Measurements from ENCODE around the gene LRRC7. TPM values are rescaled to one million over a fixed set of nuclear protein-coding genes. Genes with fewer than 3 reads are reported as not detected.

Gene LRRC7
- total RNA-seq, 1 donor = 1.7 TPM

GRCh38 chr1:69648486-69648885 is 80.8 kb downstream of the LRRC7 start:
- Histone ChIP-seq H3K27me3 (ENCODE audit: insufficient read depth, low read length) (no peaks in the 10 kb centered on the region), H3K9me3 (ENCODE audit: low read depth, low read length) (peaks cover 1% of the 10 kb centered on the region), H3K4me1 (ENCODE audit: insufficient read depth, low read length) (no peaks in the 10 kb centered on the region), H3K4me3 (ENCODE audit: low read length) (no peak overlapping the region)

- H3K9me3 ChIP-seq (ENCODE audit: low read depth, low read length) = no peaks in the 10 kb centered on the region
Measured at GRCh38 chr1:69649383-69649990, 81.8 kb downstream of the LRRC7 start.

GRCh38 chr1:69650779-69651178 is 83.1 kb downstream of the LRRC7 start:
- Histone ChIP-seq H3K4me3 (ENCODE audit: low read length) (no peak overlapping the region), H3K4me1 (ENCODE audit: insufficient read depth, low read length) (no peaks in the 10 kb centered on the region), H3K27me3 (ENCODE audit: insufficient read depth, low read length) (no peaks in the 10 kb centered on the region), H3K9me3 (ENCODE audit: low read depth, low read length) (no peaks in the 10 kb centered on the region)

More at GRCh38 chr1:69649383-69649990, 81.8 kb downstream of the LRRC7 start:
- Histone ChIP-seq H3K4me3 (ENCODE audit: low read length) (no peak overlapping the region), H3K4me1 (ENCODE audit: insufficient read depth, low read length) (no peaks in the 10 kb centered on the region), H3K27me3 (ENCODE audit: insufficient read depth, low read length) (no peaks in the 10 kb centered on the region)

- no peak overlapping the region for H3K4me3 ChIP-seq (ENCODE audit: low read length)
- H3K27me3 ChIP-seq (ENCODE audit: insufficient read depth, low read length) = no peaks in the 10 kb centered on the region
- H3K4me1 ChIP-seq (ENCODE audit: insufficient read depth, low read length) = no peaks in the 10 kb centered on the region
- H3K9me3 ChIP-seq (ENCODE audit: low read depth, low read length) = no peaks in the 10 kb centered on the region
Measured at GRCh38 chr1:69651656-69652055, 83.9 kb downstream of the LRRC7 start.

GRCh38 chr1:69657971-69658370 is 90.2 kb downstream of the LRRC7 start:
- no peaks in the 10 kb centered on the region for H3K9me3 ChIP-seq (ENCODE audit: low read depth, low read length)
- no peaks in the 10 kb centered on the region for H3K27me3 ChIP-seq (ENCODE audit: insufficient read depth, low read length)
- no peak overlapping the region for H3K4me3 ChIP-seq (ENCODE audit: low read length)
- no peaks in the 10 kb centered on the region for H3K4me1 ChIP-seq (ENCODE audit: insufficient read depth, low read length)

- H3K9me3 ChIP-seq (ENCODE audit: low read depth, low read length) = peaks cover 15% of the 10 kb centered on the region
- no peaks in the 10 kb centered on the region for H3K4me1 ChIP-seq (ENCODE audit: insufficient read depth, low read length)
- no peak overlapping the region for H3K4me3 ChIP-seq (ENCODE audit: low read length)
Measured at GRCh38 chr1:69661686-69662085, 94.0 kb downstream of the LRRC7 start.

GRCh38 chr1:69662321-69662720 is 94.6 kb downstream of the LRRC7 start:
- no peaks in the 10 kb centered on the region for H3K4me1 ChIP-seq (ENCODE audit: insufficient read depth, low read length)
- H3K9me3 ChIP-seq (ENCODE audit: low read depth, low read length) = peaks cover 15% of the 10 kb centered on the region
- H3K27me3 ChIP-seq (ENCODE audit: insufficient read depth, low read length) = no peaks in the 10 kb centered on the region
- H3K4me3 ChIP-seq (ENCODE audit: low read length) = no peak overlapping the region

More at GRCh38 chr1:69661686-69662085, 94.0 kb downstream of the LRRC7 start:
- H3K27me3 ChIP-seq (ENCODE audit: insufficient read depth, low read length) = no peaks in the 10 kb centered on the region

- Histone ChIP-seq H3K4me1 (ENCODE audit: insufficient read depth, low read length) (no peaks in the 10 kb centered on the region), H3K4me3 (ENCODE audit: low read length) (no peak overlapping the region)
Measured at GRCh38 chr1:69671363-69672010, 103.8 kb downstream of the LRRC7 start.

GRCh38 chr1:69673321-69673720 is 105.6 kb downstream of the LRRC7 start:
- no peaks in the 10 kb centered on the region for H3K27me3 ChIP-seq (ENCODE audit: insufficient read depth, low read length)
- H3K9me3 ChIP-seq (ENCODE audit: low read depth, low read length) = no peaks in the 10 kb centered on the region
- H3K4me3 ChIP-seq (ENCODE audit: low read length) = no peak overlapping the region
- H3K4me1 ChIP-seq (ENCODE audit: insufficient read depth, low read length) = no peaks in the 10 kb centered on the region

More at GRCh38 chr1:69671363-69672010, 103.8 kb downstream of the LRRC7 start:
- no peaks in the 10 kb centered on the region for H3K27me3 ChIP-seq (ENCODE audit: insufficient read depth, low read length)
- peaks cover 2% of the 10 kb centered on the region for H3K9me3 ChIP-seq (ENCODE audit: low read depth, low read length)

- Histone ChIP-seq H3K4me3 (ENCODE audit: low read length) (no peak overlapping the region), H3K4me1 (ENCODE audit: insufficient read depth, low read length) (no peaks in the 10 kb centered on the region), H3K9me3 (ENCODE audit: low read depth, low read length) (no peaks in the 10 kb centered on the region), H3K27me3 (ENCODE audit: insufficient read depth, low read length) (no peaks in the 10 kb centered on the region)
Measured at GRCh38 chr1:69679965-69680364, 112.2 kb downstream of the LRRC7 start.

GRCh38 chr1:69686367-69686984 is 118.8 kb downstream of the LRRC7 start:
- Histone ChIP-seq H3K4me1 (ENCODE audit: insufficient read depth, low read length) (peaks cover 13% of the 10 kb centered on the region), H3K4me3 (ENCODE audit: low read length) (no peak overlapping the region), H3K9me3 (ENCODE audit: low read depth, low read length) (no peaks in the 10 kb centered on the region), H3K27me3 (ENCODE audit: insufficient read depth, low read length) (no peaks in the 10 kb centered on the region)

- Histone ChIP-seq H3K4me1 (ENCODE audit: insufficient read depth, low read length) (peaks cover 13% of the 10 kb centered on the region), H3K9me3 (ENCODE audit: low read depth, low read length) (no peaks in the 10 kb centered on the region), H3K4me3 (ENCODE audit: low read length) (no peak overlapping the region), H3K27me3 (ENCODE audit: insufficient read depth, low read length) (no peaks in the 10 kb centered on the region)
Measured at GRCh38 chr1:69688193-69688592, 120.5 kb downstream of the LRRC7 start.

GRCh38 chr1:69691179-69691578 is 123.5 kb downstream of the LRRC7 start:
- no peak overlapping the region for H3K4me3 ChIP-seq (ENCODE audit: low read length)

GRCh38 chr1:69693921-69694675 is 126.4 kb downstream of the LRRC7 start:
- no peak overlapping the region for H3K4me3 ChIP-seq (ENCODE audit: low read length)
- no peaks in the 10 kb centered on the region for H3K27me3 ChIP-seq (ENCODE audit: insufficient read depth, low read length)
- peaks cover 9% of the 10 kb centered on the region for H3K4me1 ChIP-seq (ENCODE audit: insufficient read depth, low read length)
- H3K9me3 ChIP-seq (ENCODE audit: low read depth, low read length) = no peaks in the 10 kb centered on the region

More at GRCh38 chr1:69691179-69691578, 123.5 kb downstream of the LRRC7 start:
- Histone ChIP-seq H3K9me3 (ENCODE audit: low read depth, low read length) (no peaks in the 10 kb centered on the region), H3K27me3 (ENCODE audit: insufficient read depth, low read length) (no peaks in the 10 kb centered on the region), H3K4me1 (ENCODE audit: insufficient read depth, low read length) (peaks cover 13% of the 10 kb centered on the region)

GRCh38 chr1:69697340-69697739 is 129.6 kb downstream of the LRRC7 start:
- H3K4me1 ChIP-seq (ENCODE audit: insufficient read depth, low read length) = no peaks in the 10 kb centered on the region
- H3K9me3 ChIP-seq (ENCODE audit: low read depth, low read length) = no peaks in the 10 kb centered on the region
- H3K27me3 ChIP-seq (ENCODE audit: insufficient read depth, low read length) = no peaks in the 10 kb centered on the region
- no peak overlapping the region for H3K4me3 ChIP-seq (ENCODE audit: low read length)

All from mononuclear cell (primary cell).